COR-L47 (cell line): ENCODE measurements around the gene NPR1.
"Not testable (repeated sequence)": the region's sequence is repeated elsewhere in the genome, so short reads cannot be mapped to it uniquely, and the experiment has no call there.

Experiments
- DNase-seq: peaks from one replicate; lab custom pipeline; 2025; lab: John Stamatoyannopoulos, UW

Gene NPR1

DNA sequence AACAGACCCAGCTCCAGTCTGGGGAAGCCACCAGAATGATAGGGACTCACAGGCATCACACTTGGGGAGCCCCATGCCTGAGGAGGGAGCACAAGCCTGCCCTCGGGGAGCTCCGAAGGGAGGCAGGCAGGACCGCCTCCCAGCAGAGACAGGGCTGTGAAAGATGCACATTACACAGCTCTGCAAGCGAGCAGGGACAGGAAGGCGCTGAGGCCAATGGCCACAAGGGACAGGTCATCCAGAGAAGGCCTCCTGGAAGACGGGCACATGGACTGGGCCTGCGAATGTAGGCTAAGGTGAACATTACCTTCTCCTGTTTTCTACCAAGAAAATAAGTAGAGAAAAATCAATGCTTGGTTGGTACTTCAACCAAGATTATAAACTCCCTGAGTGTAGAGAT lies 4.2 kb downstream of the NPR1 start:
- no peak for DNase-seq

DNA sequence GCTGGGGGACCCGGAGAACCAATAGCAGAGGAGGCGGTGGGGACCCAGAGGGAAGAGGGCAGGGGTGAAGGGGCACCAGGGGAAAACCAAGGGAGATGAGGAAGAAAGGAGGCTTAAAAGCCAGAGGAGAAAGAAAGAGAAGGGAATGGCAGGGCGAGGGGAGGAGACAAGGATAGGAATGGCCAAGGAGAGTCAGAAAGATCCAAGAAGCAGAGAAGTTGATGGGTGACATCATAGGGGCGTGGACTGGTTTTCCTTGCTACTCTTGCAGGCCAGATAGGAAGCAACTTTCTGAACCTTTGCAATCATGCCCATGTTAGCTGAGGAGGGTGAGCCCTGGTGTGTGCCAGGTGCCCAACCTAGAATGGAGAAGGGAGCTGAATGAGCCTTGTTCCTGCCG lies 5.4 kb downstream of the NPR1 start:
- no peak for DNase-seq

DNA sequence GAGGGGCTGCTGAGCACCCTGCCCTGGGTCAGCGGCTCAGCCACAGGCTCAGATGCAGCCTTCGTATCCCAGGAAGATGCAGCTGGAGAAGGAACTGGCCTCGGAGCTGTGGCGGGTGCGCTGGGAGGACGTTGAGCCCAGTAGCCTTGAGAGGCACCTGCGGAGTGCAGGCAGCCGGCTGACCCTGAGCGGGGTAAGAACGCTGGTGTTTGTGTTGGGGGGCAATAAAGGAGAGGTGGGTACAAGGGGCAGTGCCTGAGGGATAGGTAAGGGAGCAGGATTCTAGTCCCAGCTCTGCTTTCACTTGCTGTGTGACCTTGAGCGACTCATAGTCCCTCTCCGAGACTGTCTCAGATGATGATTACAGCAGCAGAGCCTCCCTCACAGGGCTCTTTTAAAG lies 6.4 kb downstream of the NPR1 start:
- DNase-seq: no peak

DNA sequence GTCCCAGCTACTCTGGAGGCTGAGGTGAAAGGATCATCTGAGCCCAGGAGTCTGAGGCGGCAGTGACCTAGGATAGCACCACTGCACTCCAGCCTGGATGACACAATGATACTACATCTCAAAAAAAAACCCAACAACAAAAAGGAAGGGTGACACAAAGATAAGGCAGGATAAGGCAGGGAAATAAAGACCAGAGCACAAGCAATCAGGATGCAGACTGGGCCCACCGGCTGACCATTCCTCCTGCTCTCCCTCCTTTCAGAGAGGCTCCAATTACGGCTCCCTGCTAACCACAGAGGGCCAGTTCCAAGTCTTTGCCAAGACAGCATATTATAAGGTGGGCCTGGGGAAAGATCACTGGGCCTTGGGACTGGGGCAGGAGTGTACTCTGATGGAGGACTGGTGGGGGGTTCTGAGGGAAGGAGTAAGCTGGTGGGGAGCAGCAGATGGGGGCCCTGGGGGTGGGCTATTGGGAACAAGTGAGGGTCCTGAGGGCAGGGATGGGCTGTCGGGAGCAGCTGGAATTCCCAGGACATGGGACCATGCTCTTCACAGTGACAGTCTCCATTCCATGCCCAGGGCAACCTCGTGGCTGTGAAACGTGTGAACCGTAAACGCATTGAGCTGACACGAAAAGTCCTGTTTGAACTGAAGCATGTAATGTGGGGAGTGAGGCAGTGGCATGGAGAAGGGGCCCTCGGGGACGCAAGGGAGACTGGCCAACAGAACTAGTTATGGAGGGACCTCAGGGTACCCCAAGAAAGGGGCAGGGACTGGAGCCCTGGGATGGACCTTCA lies 7.3 kb downstream of the NPR1 start:
- no peak for DNase-seq

DNA sequence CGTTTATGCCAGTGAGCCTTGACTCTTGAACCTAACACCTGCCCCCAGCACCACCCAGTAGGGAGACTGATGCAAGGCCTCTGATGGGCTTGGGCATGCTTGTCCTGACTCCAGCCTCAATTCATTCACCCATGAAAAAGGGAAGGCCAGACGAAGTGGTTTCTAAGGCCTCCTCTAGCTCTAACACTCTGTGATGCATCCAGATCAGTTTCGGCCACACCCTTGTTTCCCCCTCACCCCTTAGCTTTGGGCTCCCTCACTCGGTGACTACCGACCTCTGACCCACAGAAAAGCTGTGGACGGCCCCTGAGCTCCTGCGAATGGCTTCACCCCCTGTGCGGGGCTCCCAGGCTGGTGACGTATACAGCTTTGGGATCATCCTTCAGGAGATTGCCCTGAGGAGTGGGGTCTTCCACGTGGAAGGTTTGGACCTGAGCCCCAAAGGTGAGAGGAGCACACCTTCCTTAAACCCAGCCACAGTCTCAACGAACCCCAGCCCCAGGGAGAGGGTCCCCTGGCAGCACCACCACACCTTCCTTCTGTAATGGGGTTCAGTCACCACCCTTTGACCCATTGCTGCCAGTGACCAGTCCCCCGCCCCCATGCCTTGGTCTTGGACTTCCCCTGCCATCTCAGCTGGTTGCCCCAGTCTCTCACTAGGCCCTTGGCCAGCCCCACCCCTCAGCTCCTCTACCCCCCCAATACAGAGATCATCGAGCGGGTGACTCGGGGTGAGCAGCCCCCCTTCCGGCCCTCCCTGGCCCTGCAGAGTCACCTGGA lies 9.0 kb downstream of the NPR1 start:
- DNase-seq: no peak

DNA sequence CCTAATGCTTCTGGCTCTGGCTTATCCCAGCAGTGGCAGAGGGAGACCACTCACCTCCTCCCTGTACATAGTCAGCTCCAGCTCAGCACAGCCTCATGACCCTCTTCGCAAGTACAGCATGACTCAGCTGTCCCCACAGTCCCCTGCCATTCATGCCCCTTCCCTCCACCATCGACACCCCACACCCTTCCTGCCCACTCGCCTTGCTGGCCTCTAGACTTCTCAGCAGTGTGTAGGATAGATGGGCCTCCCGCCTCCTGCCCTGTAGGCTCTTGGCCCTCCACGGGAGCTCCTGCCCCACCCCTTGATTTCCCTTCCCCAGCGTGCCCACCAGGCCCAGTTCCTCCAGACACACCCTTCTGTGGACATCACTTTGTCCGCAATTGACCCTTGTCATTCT lies 9.8 kb downstream of the NPR1 start:
- no peak for DNase-seq

DNA sequence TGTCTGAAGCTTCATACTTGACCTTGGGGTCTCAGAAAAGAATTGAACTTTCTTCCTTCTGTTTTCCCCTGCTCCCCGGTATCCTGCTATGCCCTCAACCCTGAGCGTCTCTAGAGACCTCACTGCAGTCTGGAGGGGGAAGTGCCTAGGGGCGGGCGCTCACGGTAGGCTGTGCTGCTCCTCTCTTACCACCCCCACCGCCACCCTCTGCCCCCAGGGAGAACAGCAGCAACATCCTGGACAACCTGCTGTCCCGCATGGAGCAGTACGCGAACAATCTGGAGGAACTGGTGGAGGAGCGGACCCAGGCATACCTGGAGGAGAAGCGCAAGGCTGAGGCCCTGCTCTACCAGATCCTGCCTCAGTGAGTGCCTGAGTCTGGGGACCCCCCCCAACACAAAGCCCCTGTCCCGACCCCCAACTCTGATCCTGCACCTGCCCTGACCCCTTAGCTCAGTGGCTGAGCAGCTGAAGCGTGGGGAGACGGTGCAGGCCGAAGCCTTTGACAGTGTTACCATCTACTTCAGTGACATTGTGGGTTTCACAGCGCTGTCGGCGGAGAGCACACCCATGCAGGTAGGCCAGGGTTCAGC lies 10.3 kb downstream of the NPR1 start:
- DNase-seq: no peak

DNA sequence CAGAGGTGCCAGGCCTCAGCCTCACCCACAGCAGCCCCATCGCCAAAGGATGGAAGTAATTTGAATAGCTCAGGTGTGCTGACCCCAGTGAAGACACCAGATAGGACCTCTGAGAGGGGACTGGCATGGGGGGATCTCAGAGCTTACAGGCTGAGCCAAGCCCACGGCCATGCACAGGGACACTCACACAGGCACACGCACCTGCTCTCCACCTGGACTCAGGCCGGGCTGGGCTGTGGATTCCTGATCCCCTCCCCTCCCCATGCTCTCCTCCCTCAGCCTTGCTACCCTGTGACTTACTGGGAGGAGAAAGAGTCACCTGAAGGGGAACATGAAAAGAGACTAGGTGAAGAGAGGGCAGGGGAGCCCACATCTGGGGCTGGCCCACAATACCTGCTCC lies 15.0 kb downstream of the NPR1 start:
- no peak for DNase-seq

DNA sequence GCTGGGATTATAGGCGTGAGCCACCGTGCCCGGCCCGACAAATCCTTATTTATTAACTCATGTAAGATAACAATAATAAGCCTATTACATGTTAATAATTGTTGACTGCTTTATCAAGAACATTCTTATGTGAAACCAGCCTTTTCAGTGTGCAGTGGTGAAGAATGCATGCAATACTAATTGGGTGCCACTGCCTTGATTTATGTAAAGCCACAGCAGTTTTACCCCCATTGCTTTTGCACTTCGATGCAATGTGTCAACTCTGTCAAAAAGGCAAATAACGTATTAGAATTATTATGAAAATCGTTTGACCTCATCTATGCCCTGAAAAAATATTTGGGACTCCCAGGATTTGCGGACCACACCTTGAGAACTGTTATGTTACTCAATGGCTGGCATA lies 18.3 kb downstream of the NPR1 start:
- DNase-seq: no peak

DNA sequence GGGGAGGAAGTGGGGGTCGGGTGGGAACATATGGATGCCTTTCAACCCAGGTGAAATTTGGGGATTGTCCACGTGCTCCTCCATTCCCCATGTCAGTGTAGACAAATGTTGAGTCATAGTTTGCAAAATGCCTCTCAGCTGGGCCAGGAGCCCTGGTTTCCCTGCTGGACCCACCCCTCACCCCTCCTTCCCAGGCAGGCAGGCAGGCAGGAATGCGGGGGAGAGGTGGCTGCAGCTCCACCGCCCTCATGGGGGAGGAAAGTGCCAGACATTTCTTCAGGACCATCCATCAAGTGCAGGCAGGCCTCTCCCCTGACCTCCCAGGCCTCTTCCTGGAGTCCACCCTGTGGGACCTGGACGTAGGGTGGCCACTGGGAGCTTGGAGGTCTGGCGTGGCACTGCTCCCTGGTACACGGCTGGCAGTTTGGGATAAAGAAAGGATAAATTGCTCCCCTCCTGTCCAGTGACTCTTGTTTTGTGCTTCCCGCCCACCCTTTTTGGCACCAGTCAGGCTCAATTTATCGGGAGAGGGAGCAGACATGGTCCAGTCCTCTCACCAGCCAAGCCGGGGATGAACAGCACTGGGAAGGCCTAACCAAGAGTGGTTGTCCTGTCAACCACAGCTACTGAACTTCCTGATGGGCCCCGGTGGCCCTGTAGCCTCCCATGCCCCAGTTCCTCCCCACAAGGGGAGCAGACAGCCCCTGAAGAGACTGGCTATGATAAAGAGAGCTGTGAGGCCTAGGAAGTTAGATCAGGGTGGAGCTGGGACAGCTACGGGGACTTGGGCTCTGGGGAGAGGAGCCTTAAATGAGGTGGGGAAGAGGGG lies 18.9 kb downstream of the NPR1 start:
- DNase-seq: no peak

DNA sequence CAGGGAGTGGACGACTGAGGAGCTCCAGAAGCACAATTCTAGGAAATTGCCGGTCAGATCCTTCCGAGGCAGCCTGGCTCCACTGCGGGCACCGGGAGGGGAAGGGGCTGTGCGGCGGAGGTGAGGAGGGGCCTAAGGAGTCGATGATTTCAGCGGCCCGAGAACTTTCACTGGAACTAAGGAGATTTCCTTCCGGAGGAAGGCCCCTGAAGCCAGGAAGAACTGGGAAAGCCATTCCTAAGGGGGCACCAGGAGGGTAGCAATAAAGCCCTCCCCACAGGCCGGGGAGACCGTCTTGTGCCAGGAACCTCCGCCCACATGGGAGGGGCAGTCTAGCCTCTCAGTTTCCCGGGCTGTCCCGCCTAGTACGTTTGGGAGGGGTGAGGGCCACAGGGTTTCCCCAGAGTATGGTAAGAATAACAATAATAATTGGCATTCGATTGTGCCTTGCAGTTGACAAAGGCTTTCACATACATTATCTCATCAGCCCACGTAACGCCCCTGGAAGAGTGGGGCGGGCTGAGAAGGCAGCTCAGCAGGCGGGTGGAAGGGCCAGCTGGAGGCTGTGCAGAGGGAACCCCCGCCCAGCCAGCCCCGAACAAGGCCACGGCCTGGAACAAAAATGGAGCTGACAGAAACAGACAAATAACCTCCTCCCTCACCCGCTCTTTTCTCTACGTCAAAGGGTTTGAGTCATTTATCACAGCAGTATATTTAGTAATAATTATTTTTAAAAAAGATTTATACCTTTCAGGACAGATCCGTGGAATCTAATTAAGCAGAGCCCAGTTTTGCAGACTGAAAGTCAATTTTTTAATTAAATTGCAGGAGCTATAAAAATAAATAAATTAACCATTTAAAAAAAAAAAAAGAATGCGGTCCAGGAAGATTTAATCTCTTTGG lies 19.8 kb downstream of the NPR1 start:
- DNase-seq: no peak

DNA sequence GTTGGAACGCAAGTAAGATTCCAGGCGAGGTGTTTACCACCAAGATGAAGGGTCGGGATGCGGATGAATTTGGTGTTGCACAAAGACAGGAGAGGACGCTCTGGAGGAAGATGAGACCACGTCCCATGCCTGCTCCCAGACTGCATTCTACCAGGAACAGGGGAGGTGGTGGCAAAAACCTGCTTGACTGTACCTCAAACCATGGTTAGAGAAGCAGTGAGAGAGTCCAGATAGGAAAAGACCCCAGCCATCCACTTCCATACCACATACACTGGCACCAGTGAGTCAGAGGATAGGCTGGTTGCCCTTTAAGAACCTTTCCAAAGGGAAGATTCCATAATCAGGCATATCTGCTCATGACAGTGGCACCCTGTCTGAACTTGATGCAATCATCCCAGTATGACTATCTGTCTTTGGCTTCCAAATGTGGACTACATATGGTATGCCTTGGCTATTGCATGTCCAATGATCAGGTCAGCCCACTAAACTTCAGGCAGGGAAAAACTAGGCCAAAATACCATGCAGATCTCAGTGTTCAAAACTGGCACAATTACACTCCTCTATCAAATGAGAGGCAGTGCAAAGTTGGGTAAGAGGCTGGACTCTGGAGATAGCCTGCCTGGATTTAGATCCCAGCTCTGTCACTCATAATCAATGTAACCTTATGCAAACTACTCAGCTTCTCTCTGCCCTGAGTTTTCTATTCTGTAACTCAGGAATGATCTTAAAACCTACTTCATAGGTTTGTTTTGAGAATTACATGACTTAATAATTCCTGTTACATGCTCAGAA lies 20.6 kb downstream of the NPR1 start:
- no peak for DNase-seq

DNA sequence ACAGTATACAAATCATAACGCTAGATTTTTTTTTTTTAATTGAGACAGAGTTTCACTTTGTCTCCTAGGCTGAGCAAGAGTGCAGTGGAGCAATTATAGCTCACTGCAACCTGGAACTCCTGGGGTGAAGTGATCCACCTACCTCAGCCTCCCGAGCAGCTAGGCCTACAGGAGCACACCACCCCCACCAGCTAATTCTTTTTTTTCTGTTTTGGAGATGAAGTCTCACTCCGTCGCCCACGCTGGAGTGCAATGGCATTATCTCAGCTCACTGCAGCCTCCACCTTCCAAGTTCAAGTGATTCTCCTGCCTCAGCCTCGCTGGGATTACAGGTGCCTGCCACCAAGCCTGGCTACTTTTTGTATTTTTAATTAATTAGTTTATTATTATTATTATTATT lies 21.3 kb downstream of the NPR1 start:
- DNase-seq: no peak

DNA sequence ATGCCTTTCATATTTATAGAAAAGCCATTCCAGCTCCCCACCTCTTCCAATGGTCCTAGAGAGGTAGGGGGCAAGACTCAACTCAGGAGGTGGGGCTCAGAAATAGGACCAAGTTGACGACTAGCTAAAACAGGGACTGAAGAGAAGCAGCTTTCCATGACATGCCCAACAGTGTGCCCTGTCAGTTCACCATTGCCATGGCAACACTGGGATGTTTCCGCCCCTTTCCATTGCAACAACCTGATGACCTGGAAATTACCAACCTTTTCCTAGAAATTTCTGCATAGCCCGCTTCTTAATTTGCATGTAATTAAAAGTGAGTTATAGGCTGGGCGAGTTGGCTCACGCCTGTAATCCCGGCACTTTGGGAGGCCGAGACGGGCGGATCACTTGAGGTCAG lies 27.0 kb downstream of the NPR1 start:
- DNase-seq: no peak

DNA sequence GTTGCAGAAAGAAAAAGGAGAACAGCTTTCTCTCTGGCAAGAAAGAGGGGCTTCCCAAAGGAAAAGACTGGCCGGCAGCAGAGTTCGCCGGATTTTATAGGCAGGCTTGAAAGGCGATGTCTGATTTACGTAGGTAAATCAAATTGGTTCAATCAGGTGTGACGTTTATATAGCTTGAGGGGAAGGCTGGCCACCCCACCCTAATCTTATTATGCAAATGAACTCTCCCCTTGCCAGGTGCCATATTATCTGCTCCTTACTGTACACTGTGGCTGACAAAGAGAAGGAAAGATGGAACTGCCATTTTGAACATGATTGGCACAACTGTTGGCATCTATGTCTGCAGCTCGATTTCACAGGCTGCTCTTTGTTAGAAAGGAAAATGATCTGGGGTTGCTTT lies 32.5 kb downstream of the NPR1 start:
- DNase-seq: no peak

DNA sequence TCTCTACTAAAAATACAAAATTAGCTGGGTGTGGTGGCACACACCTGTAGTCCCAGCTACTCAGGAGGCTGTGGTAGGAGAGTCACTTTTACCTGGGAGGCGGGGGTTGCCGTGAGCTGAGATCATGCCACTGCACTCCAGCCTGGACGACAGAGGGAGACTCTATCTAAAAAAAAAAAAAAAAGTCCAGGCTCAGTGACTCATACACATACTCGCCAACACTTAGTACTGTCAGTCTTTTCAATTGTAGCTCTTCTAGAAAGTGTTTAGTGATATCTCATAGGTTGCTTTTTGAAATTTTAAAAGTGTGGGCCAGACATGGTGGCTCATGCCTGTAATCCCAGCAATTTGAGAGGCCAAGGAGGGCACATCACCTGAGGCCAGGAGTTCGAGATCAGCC lies 37.7 kb downstream of the NPR1 start:
- not testable (repeated sequence) for DNase-seq

DNA sequence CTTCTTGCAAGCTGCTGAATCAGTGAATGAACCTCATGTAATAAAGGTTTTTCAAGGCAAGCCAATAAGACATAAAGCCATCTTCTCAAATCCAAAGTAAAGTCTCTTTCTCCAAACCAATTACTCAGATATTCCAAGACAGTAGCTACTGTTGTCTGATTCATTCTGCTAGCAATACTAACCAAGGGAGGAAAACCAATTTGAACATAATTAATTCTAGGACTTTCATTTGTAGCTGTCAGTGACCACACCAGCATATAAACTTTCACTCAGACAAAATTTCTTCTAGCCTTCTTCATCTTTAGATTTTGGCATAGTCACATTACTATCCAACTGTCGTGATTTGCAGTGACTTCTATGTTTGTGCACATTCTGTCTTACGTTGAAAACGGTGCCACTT lies 38.8 kb downstream of the NPR1 start:
- no peak for DNase-seq

DNA sequence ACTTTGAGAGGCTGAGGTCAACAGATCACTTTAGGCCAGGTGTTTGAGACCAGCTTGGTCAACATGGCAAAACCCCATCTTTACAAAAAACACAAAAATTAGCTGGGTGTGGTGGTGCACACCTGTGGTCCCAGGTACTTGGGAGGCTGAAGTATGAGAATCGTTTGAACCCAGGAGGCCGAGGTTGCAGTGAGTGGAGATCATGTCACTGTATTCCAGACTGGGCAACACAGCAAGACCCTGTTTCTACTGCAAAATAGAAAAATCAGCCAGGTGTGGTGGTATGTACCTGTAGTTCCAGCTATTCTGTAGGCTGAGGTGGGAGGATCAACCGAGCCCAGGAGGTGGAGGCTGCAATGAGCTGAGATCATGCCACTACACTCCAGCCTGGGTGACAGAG lies 45.2 kb downstream of the NPR1 start:
- no peak for DNase-seq

DNA sequence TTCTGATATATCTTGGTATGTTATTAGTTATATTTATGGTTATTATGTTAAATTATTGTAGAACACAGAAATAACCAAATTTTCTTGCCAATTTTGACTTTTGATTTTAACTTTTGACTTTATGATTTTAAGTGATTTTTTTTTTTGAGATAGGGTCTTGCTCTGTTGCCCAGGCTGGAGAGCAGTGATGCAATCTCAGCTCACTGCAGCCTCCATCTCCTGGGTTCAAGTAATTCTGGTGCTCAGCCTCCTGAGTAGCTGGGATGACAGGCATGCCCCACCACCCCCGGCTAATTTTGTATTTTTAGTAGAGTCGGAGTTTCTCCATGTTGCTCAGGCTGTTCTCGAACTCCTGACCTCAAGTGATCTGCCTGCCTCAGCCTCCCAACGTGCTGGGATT lies 46.1 kb downstream of the NPR1 start:
- not testable (repeated sequence) for DNase-seq
